ENCODE data around the gene ABCB4. TPM values are rescaled to one million over a fixed set of nuclear protein-coding genes. Genes with fewer than 3 reads are reported as not detected.

Gene ABCB4
- total and polyA plus RNA-seq, 12 donors: 1.2 to 14.4 (median 6.8) TPM

DNA sequence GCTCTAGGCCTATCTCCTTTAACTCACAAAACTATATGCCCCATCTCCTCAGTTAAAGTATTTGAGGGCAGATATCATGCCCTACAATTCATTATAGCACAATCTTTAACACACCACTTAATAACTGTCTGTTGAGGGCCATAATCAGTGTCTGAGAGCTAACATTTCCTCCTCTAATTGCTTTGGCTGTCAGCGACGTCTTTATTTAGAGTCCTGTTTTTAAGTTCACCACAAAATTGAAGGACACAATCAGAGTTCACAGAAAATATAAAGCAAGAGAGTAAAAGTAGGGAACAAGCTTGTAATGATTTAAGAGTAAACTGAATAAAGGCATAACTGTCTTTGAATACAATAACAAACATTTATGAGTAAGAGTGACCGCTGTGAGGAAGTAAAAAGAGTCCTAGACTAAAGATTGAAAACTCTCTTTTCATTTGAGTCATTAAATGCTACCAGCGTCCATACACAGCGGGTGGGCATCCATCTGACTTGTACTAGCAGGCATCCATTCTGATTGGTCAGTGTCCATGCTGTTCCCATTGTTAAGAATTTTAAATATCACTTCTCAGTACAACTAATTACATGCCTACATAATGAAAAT is 38.4 kb upstream of the ABCB4 start:
- H3K4me1 ChIP-seq: peaks cover 0 to 16% (median 3%) of the 10 kb centered on the region in 9 donors
- H3K36me3 ChIP-seq: peaks cover 0 to 14% (median 0%) of the 10 kb centered on the region in 9 donors
- WGBS, 2 donors: 75 to 80% methylated on average over 5 of the region's 5 CpGs
- no peak overlapping the region for H3K27ac ChIP-seq
- no peaks in the 10 kb centered on the region for H3K27me3 ChIP-seq
- intact Hi-C loops (cut with DNase I): no loop called here
- no peaks in the 10 kb centered on the region for H3K9me3 ChIP-seq
- TF ChIP-seq, protein P1, sequence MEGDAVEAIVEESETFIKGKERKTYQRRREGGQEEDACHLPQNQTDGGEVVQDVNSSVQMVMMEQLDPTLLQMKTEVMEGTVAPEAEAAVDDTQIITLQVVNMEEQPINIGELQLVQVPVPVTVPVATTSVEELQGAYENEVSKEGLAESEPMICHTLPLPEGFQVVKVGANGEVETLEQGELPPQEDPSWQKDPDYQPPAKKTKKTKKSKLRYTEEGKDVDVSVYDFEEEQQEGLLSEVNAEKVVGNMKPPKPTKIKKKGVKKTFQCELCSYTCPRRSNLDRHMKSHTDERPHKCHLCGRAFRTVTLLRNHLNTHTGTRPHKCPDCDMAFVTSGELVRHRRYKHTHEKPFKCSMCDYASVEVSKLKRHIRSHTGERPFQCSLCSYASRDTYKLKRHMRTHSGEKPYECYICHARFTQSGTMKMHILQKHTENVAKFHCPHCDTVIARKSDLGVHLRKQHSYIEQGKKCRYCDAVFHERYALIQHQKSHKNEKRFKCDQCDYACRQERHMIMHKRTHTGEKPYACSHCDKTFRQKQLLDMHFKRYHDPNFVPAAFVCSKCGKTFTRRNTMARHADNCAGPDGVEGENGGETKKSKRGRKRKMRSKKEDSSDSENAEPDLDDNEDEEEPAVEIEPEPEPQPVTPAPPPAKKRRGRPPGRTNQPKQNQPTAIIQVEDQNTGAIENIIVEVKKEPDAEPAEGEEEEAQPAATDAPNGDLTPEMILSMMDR (IDR thresholded peaks at IDR 0.05): no peak
- ATAC-seq (no peak), DNase-seq (no peak)
- no peak overlapping the region for H3K4me3 ChIP-seq

DNA sequence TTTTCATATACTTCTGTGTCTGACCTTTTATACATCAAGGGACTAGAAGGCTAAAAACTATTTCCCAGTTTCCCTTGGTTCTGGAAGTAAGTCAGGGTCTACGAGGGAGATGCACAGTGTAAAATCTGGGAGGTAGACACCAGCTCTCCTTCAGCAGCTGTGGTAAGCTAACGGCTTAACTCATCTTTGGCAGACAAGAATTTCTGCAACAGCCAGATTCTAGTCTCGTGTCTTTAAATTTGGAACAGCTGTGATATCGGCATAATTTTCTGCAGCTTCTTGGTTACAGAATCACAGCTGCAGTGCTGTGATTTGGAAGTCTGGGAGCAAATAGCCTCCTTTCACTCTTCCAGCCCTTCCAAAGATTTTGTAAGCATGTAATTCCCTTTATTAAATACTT is 37.4 kb upstream of the ABCB4 start:
- no peak for ATAC-seq
- TF ChIP-seq, protein P1 (IDR thresholded peaks at IDR 0.05): no peak
- 70 to 71% methylated on average over 4 of the region's 4 CpGs for WGBS, 2 donors
- Histone ChIP-seq H3K27me3 (no peaks in the 10 kb centered on the region), H3K4me3 (no peak overlapping the region), H3K36me3 (peaks cover 0 to 14% (median 0%) of the 10 kb centered on the region in 9 donors), H3K4me1 (peaks cover 0 to 10% (median 3%) of the 10 kb centered on the region in 9 donors), H3K9me3 (no peaks in the 10 kb centered on the region), H3K27ac (no peak overlapping the region)
- intact Hi-C loops (cut with DNase I): no loop called here
- DNase-seq: no peak

DNA sequence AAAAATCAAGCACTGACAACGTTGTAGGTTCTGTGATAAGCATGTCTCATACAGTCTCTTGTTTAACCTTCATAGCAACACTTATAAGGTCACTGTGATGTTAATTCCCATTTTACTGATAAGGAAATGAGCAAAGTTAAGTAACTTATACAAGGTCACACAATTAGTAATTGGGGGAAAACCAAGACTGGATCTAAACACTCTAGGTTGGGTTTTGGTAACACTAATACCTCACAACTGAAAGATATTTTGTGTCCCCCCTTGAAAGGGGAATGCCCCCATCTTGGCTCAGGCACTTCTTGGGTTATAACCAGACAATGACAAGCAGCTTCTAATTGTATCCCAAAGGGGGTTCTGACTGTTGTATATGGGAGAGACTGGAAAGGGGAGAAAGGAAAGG is 36.0 kb upstream of the ABCB4 start:
- DNase-seq (no peak), ATAC-seq (no peak)
- Histone ChIP-seq H3K36me3 (peaks cover 0 to 14% (median 0%) of the 10 kb centered on the region in 9 donors), H3K4me1 (peaks cover 0 to 4% (median 0%) of the 10 kb centered on the region in 9 donors), H3K27me3 (no peaks in the 10 kb centered on the region), H3K9me3 (no peaks in the 10 kb centered on the region), H3K27ac (no peak overlapping the region), H3K4me3 (no peak overlapping the region)
- TF ChIP-seq, protein P1 (IDR thresholded peaks at IDR 0.05): no peak
- intact Hi-C loops (cut with DNase I): no loop called here
- WGBS, 2 donors: 46% methylated on average over 1 of the region's 1 CpG

DNA sequence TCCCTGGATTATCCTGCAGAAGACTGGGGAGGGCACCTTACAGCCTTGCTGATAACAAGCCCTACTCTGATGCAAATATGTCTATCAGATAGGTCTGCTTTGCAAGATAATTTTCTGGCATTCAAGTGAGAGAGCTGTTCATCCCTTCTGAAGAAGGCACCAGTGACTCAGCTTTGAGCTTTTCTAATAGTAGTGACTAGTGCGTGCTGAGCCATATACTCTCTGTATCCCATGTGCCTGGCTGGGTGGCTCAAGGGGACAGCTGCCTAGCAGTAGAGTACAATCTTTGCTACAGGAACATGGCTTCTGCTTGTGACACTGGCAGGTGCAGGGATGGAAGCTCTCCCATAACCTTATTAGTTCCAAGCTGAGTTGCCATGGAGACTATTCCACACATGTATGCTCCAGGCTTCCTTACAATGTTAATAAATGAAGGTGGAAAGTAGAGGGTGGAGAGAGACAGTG is 35.0 kb upstream of the ABCB4 start:
- TF ChIP-seq, protein P1 (IDR thresholded peaks at IDR 0.05): no peak
- no peaks in the 10 kb centered on the region for H3K9me3 ChIP-seq

More for the DNA sequence above, 35.0 kb upstream of the ABCB4 start:
- intact Hi-C loops (cut with DNase I): no loop called here
- no peak for ATAC-seq
- no peak overlapping the region for H3K4me3 ChIP-seq
- no peak for DNase-seq
- peaks cover 0 to 9% (median 0%) of the 10 kb centered on the region in 9 donors for H3K4me1 ChIP-seq
- H3K27ac ChIP-seq: no peak overlapping the region
- WGBS, 2 donors: 83 to 88% methylated on average over 1 of the region's 1 CpG
- H3K36me3 ChIP-seq: peaks cover 0 to 8% (median 0%) of the 10 kb centered on the region in 9 donors
- H3K27me3 ChIP-seq: no peaks in the 10 kb centered on the region
